Measurements from ENCODE around the gene ANO5.

DNA sequence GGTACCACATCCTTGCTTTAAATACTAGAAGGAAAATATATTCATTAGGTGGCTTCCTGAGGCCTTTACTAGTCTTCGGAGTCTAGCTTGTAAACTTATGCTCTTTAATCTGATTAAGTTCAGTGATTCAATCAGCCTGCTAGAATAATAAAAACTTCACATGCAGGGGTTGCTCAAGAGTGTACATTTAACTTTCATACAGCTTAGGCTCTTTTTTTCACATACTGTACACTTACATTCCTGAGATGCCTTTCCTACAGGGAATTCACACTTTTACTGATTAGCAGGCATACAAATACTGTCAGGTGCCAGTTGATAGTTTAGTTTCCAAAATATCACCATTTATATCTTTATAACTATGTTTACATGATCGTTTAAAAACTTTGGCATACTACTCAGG is 3.2 kb upstream of the ANO5 start:
- TF ChIP-seq CTCF (IDR thresholded peaks at IDR 0.05) (no peak), EZH2 (IDR thresholded peaks at IDR 0.05) (no peak)

Data from neural progenitor cell (in vitro differentiated cells).